PC-3 (cell line): ENCODE results near the gene JUNB. TPM values are rescaled to one million over a fixed set of nuclear protein-coding genes. Genes with fewer than 3 reads are reported as not detected.
"Not testable (repeated sequence)": the region's sequence is repeated elsewhere in the genome, so short reads cannot be mapped to it uniquely, and the experiment has no call there.

Source experiments
- ATAC-seq: fragments of 200-7000 bp; cut with Tn5 transposase; 2 replicates; pipeline ENCODE4 v1.9.1; 2020; ENCODE audit warnings: mild to moderate bottlenecking, moderate library complexity
- BruUV-seq: library from RNA; stranded (reverse); fragments of 400-500 nt; replicated peaks from 2 replicates; lab custom pipeline; 2021; lab: Mats Ljungman, UMichigan
- CTCF ChIA-PET: fragments of 300-600 bp; sonication (Branson Sonifier 250); formaldehyde crosslinking; loops from one replicate; lab custom pipeline; 2022; ENCODE audit warnings: antibody characterized with exemption; lab: Charles Lee
- POLR2A ChIA-PET: fragments of 300-600 bp; sonication (Branson Sonifier 250); formaldehyde crosslinking; loops from one replicate; lab custom pipeline; 2022; ENCODE audit warnings: antibody characterized with exemption; ENCODE audit not compliant: unreplicated experiment; lab: Charles Lee
- DNase-seq: peaks from one replicate; pipeline ENCODE4 v3.0.0-alpha.2; 2015
- H2AFZ ChIP-seq: fragments of 300-600 bp; sonication (generic); 2 replicates; pipeline ENCODE4 v1.6.0; 2016; ENCODE audit warnings: antibody characterized with exemption, low read length
- H3F3A ChIP-seq: fragments of 300-600 bp; sonication (generic); one replicate; pipeline ENCODE4 v1.6.0; 2017; ENCODE audit warnings: antibody characterized with exemption, low read length, control low read depth, mild to moderate bottlenecking; ENCODE audit not compliant: unreplicated experiment
- H3K27ac ChIP-seq: fragments of 300-600 bp; sonication (generic); 2 replicates; pipeline ENCODE4 v1.5.1; 2016; ENCODE audit warnings: mild to moderate bottlenecking, low read length
- H3K27me3 ChIP-seq: fragments of 300-600 bp; sonication (generic); 2 replicates; pipeline ENCODE4 v1.6.1; 2016; ENCODE audit warnings: low read length, mixed read lengths
- H3K36me3 ChIP-seq: fragments of 300-600 bp; sonication (generic); 2 replicates; pipeline ENCODE4 v1.6.1; 2016; ENCODE audit warnings: low read depth, mixed run types, low read length, mixed read lengths
- H3K4me1 ChIP-seq: fragments of 300-600 bp; sonication (generic); 2 replicates; pipeline ENCODE4 v1.5.1; 2016; ENCODE audit warnings: low read length; ENCODE audit not compliant: insufficient read depth
- H3K4me2 ChIP-seq: fragments of 300-600 bp; sonication (generic); 2 replicates; pipeline ENCODE4 v1.6.0; 2016; ENCODE audit warnings: low read length
- H3K4me3 ChIP-seq: fragments of 300-600 bp; sonication (generic); 2 replicates; pipeline ENCODE4 v1.5.1; 2016; ENCODE audit warnings: mild to moderate bottlenecking, low read length, mixed read lengths
- H3K79me2 ChIP-seq: fragments of 300-600 bp; sonication (generic); 2 replicates; pipeline ENCODE4 v1.6.1; 2017; ENCODE audit warnings: low read length, mixed read lengths
- H3K9ac ChIP-seq: fragments of 300-600 bp; sonication (generic); 2 replicates; pipeline ENCODE4 v1.6.0; 2016; ENCODE audit warnings: mild to moderate bottlenecking, low read length
- H3K9me2 ChIP-seq: fragments of 300-600 bp; sonication (generic); replicated peaks from 2 replicates; pipeline ENCODE4 v1.6.1; 2016; ENCODE audit warnings: mixed run types, low read length, mixed read lengths
- H3K9me3 ChIP-seq: fragments of 300-600 bp; sonication (generic); 2 replicates; pipeline ENCODE4 v1.6.1; 2016; ENCODE audit warnings: low read length, mixed read lengths
- H4K20me1 ChIP-seq: fragments of 300-600 bp; sonication (generic); 2 replicates; pipeline ENCODE4 v1.6.1; 2016; ENCODE audit warnings: low read length, mixed read lengths
- CTCF ChIP-seq: fragments of 300-600 bp; sonication (generic); conservative IDR thresholded peaks from 2 replicates; pipeline ENCODE4 v1.5.1; 2017; ENCODE audit warnings: antibody characterized with exemption, low read depth, mild to moderate bottlenecking, low read length
- EZH2 ChIP-seq: fragments of 300-600 bp; sonication (generic); IDR thresholded peaks from one replicate; pipeline ENCODE4 v1.6.1; 2017; ENCODE audit warnings: antibody characterized with exemption, mild to moderate bottlenecking, low read length; ENCODE audit not compliant: unreplicated experiment
- EZH2phosphoT487 ChIP-seq: fragments of 300-600 bp; sonication (generic); IDR thresholded peaks from 2 replicates; pipeline ENCODE4 v1.6.1; 2018; ENCODE audit warnings: mild to moderate bottlenecking, antibody characterized with exemption, low read length, borderline replicate concordance
- intact Hi-C: fragments of 100-400 bp; cut with micrococcal nuclease; formaldehyde crosslinking; loops from 2 replicates; pipeline ENCODE4 v1.9.0; 2023
- total RNA-seq: library from RNA; depleted of rRNA; stranded (reverse); fragments of >200 nt; gene quantifications from 2 replicates; pipeline ENCODE4 v1.2.3, GENCODE V29; 2014

JUNB gene
- total RNA-seq, 1 experiment from 2014 or later: 343 TPM

GRCh38 chr19:12797141-12797587 is 5.9 kb downstream of the JUNB start:
- BruUV-seq: no TSS peak
- H2AFZ ChIP-seq: no peak overlapping the region
- H3K27me3 ChIP-seq: no peaks in the 10 kb centered on the region
- H3K4me2 ChIP-seq: no peak overlapping the region
- ATAC-seq (no peak), DNase-seq (no peak)
- peaks cover 7% of the 10 kb centered on the region for H3F3A ChIP-seq
- H3K79me2 ChIP-seq: peaks cover 39% of the 10 kb centered on the region
- no peaks in the 10 kb centered on the region for H3K9me3 ChIP-seq
- CTCF ChIA-PET: interaction anchor here (0.7 to 1.0 kb wide), 2 partner anchors 31 to 80 kb away, joined by 3 to 5 read pairs; no protein-coding TSS in a partner anchor
- intact Hi-C loops: no loop called here
- peaks cover 24% of the 10 kb centered on the region for H3K4me1 ChIP-seq
- no peak overlapping the region for H3K4me3 ChIP-seq
- no peaks in the 10 kb centered on the region for H3K9me2 ChIP-seq
- no peak for TF ChIP-seq EZH2phosphoT487
- TF ChIP-seq CTCF: no peak
- TF ChIP-seq EZH2: no peak
- H4K20me1 ChIP-seq: peaks cover 9% of the 10 kb centered on the region
- POLR2A ChIA-PET: no interaction called here
- H3K9ac ChIP-seq: no peak overlapping the region
- H3K27ac ChIP-seq: no peak overlapping the region
- peaks cover 15% of the 10 kb centered on the region for H3K36me3 ChIP-seq

- H3K9me3 ChIP-seq, DNase-seq, ATAC-seq, H3K4me2 ChIP-seq, H3K9ac ChIP-seq, H3K27ac ChIP-seq, intact Hi-C loops, H4K20me1 ChIP-seq, BruUV-seq, H3F3A ChIP-seq, H2AFZ ChIP-seq, H3K9me2 ChIP-seq, POLR2A ChIA-PET, H3K27me3 ChIP-seq, H3K4me3 ChIP-seq: not testable (repeated sequence)
- H3K4me1 ChIP-seq: peaks cover 29% of the 10 kb centered on the region
- CTCF ChIA-PET: interaction anchor here (0.7 to 1.0 kb wide), 3 partner anchors 20 to 81 kb away, joined by 3 to 5 read pairs (median 3); no protein-coding TSS in a partner anchor
- peaks cover 35% of the 10 kb centered on the region for H3K79me2 ChIP-seq
- H3K36me3 ChIP-seq: peaks cover 15% of the 10 kb centered on the region
Observed at GRCh38 chr19:12797607-12798006, 6.3 kb downstream of the JUNB start.

GRCh38 chr19:12799742-12800465 is 8.6 kb downstream of the JUNB start:
- Histone ChIP-seq H3K36me3 (peaks cover 15% of the 10 kb centered on the region), H2AFZ (no peak overlapping the region), H3K4me3 (peak overlapping the region; percentile 81), H3K79me2 (peaks cover 28% of the 10 kb centered on the region), H3K9me2 (no peaks in the 10 kb centered on the region), H3K4me1 (peaks cover 20% of the 10 kb centered on the region), H4K20me1 (no peaks in the 10 kb centered on the region), H3K27me3 (no peaks in the 10 kb centered on the region), H3K4me2 (peak overlapping the region; percentile 91), H3K9ac (no peak overlapping the region), H3F3A (no peaks in the 10 kb centered on the region), H3K9me3 (no peaks in the 10 kb centered on the region), H3K27ac (no peak overlapping the region)
- BruUV-seq: no TSS peak
- ChIA-PET POLR2A (no interaction called here), CTCF (interaction anchor here (1.1 kb wide), 2 partner anchors 22 to 48 kb away, joined by 3 to 4 read pairs; no protein-coding TSS in a partner anchor)
- intact Hi-C loops: loop anchor here (5.0 kb wide), 1 partner anchor 37 kb away; the partner anchor contains the start of gene MAST1
- TF ChIP-seq EZH2 (no peak), EZH2phosphoT487 (no peak), CTCF (no peak)
- ATAC-seq (no peak), DNase-seq (no peak)
